ENCODE measurements around the gene LRRK1.

DNA sequence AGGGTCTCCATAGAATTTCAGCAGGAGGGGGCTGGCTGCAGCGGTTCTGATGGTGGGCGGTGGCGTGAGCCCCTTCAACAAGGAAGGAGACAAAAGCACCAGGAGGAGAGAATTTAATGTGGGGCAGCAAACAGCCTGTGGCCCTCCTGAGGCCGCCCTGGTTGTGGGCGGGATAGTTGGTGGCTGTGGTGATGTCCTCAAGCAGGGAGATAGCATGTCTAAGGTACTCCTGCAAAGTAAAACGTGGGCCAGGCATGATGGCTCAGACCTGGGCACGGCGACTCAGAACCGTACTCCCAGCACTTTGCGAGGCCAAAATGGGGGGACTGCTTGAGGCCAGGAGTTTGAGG is 94.0 kb downstream of the LRRK1 start:
- TF ChIP-seq, protein P1, sequence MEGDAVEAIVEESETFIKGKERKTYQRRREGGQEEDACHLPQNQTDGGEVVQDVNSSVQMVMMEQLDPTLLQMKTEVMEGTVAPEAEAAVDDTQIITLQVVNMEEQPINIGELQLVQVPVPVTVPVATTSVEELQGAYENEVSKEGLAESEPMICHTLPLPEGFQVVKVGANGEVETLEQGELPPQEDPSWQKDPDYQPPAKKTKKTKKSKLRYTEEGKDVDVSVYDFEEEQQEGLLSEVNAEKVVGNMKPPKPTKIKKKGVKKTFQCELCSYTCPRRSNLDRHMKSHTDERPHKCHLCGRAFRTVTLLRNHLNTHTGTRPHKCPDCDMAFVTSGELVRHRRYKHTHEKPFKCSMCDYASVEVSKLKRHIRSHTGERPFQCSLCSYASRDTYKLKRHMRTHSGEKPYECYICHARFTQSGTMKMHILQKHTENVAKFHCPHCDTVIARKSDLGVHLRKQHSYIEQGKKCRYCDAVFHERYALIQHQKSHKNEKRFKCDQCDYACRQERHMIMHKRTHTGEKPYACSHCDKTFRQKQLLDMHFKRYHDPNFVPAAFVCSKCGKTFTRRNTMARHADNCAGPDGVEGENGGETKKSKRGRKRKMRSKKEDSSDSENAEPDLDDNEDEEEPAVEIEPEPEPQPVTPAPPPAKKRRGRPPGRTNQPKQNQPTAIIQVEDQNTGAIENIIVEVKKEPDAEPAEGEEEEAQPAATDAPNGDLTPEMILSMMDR (IDR thresholded peaks at IDR 0.05) = no peak
- no peak for TF ChIP-seq POLR2A (IDR thresholded peaks at IDR 0.05)
